Measurements from ENCODE around the gene ANKS1B.

DNA sequence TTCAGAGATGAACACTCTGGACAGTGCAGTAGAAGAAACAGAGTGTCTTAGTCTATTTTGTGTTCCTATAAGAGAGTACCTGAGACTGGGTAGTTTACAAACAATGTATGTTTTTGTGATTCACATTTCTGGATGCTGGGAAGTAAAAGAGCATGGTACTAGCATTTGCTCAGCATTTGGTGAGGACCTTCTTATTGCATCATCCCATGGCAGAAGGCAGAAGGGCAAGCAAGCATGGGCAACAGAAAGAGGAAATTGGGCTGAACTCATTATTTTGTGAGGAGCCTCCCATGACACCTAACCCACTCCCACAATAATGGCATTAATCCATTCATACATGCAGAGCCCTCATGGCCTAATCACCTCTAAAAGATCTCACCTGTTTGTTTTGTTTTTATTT is 8.0 kb downstream of the ANKS1B start:
- TF ChIP-seq, protein P1, sequence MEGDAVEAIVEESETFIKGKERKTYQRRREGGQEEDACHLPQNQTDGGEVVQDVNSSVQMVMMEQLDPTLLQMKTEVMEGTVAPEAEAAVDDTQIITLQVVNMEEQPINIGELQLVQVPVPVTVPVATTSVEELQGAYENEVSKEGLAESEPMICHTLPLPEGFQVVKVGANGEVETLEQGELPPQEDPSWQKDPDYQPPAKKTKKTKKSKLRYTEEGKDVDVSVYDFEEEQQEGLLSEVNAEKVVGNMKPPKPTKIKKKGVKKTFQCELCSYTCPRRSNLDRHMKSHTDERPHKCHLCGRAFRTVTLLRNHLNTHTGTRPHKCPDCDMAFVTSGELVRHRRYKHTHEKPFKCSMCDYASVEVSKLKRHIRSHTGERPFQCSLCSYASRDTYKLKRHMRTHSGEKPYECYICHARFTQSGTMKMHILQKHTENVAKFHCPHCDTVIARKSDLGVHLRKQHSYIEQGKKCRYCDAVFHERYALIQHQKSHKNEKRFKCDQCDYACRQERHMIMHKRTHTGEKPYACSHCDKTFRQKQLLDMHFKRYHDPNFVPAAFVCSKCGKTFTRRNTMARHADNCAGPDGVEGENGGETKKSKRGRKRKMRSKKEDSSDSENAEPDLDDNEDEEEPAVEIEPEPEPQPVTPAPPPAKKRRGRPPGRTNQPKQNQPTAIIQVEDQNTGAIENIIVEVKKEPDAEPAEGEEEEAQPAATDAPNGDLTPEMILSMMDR (IDR thresholded peaks at IDR 0.05; ENCODE audit: low read length) = no peak
- TF ChIP-seq EZH2 (IDR thresholded peaks at IDR 0.05; ENCODE audit: borderline replicate concordance, low read length) = no peak

Measured in OCI-LY1 (cell line).